ENCODE measurements around the gene CCDC28A.
"Not testable (repeated sequence)": the region's sequence is repeated elsewhere in the genome, so short reads cannot be mapped to it uniquely, and the experiment has no call there.

The CCDC28A gene

DNA sequence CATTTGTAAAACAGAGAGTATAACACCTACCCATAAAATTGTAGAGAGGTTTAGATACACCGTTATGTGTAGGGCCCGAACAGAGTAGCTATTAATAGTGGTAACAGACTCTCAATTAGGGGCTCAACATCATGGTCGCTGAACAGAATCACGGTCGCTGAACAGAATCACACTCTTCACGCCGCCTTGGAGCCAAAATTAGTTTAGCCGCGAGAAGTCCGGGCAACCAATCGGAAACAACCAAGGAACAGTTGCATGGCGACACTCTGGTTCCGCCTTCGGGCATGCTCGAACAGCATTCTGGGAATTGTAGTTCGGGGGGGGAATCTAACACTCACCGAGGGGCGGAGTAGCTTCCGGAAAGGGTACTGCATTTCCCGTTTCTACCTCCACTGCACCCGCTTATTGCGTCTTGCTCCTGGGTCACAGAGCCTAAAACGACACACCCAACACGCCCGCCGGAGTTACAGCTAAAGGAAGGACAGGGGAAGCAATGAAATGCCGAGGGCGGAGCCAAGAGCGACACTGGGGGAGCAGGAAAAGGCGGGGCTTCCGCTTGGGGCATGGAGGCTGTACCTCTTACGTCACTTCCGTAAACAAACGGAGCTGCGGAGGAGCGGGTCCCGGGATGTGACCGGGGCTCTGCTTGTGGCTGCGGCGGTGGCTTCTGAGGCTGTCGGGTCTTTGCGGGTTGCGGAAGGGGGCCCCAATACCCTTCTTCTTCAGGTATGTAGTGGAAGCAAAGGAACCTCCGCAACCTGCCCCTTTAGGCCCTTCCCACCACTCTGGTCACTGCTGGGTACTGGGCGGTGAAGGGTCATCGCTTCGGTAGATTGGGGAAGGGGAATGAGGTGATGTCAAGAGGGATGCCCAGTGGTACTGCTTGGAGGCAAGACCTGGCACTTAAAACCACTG lies at the start of gene CCDC28A:
CCDC28A (plus strand) TSS at position 593 of the 915 bp plus-strand sequence. CDS start 2,352 bp downstream, outside the sequence.
- DNase-seq = peak; percentile 92

- no peak for DNase-seq
These were observed 49.6 kb upstream of the CCDC28A start for GRCh38 chr6:138724015-138724414.

DNA sequence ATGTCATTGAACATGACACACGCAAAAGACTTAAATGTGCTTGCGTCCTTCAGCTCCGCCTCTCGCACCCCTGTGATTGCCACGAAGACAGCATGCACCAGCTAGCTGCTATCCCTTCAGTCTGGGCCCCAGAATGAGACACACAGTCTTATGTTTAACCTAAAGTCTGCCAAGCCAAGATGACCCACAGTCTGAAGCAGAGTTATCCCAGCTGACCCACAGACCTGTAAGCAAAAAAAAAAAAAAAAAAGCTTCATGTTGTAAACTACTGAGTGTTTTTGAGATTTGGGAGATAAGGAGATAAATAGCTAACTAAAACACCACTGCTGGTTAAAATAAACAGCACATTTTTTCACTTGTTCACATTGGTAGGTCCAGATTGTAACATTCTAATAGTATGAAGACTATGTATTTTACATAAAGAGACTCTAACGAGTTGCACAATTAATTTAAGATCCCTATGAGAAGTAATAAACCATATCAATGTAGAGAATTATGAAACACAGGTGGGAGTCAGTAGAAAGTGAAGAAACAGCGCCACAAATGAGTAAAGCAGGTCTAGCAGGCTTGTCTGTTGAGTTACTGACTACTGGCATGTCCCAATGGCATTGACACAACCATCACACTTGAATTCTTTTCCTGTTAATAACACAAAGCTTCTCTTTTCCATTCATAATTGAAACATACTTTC lies 47.4 kb upstream of the CCDC28A start:
- DNase-seq = no peak

GRCh38 chr6:138726757-138727097 lies 46.8 kb upstream of the CCDC28A start:
- DNase-seq = no peak

DNA sequence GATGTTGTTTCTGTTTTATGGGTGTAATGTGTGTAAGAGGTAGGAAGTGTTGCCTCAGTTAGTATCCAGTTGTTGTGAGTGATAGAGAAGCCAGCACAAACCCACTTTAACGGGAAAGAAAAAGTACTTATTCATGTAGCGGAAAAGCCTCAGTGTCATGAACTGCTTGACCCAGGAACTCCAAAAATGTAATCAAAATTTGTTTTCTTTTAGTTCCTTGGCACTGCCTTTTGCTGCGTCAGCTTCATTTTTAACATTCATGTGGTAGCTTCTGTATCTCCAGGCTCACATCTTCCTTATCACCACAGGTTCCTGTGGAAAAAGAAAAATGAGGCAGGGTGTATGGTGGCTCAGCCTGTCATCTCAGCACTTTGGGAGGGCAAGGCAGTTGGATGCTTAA lies 46.4 kb upstream of the CCDC28A start:
- DNase-seq = no peak

DNA sequence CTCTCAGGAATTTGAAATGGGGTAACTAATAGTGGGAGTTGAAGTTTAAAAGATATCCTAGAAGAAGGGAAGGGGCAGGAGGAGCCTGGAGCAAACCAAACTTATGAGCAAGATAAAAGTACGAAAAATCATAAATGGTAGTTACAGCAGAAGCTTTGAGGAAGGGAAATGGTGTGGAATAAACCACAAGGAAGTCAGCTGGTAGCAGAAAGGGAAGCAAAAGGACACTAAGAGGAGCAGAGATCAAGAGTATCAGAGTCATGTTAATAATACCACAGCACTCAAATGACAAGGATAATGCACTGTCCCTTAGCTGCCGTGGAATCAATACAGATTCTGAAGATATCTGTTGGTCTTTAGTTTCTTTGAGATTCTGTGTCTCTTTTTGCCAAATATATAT lies 44.9 kb upstream of the CCDC28A start:
- no peak for DNase-seq

GRCh38 chr6:138730037-138730436 lies 43.5 kb upstream of the CCDC28A start:
- DNase-seq = not testable (repeated sequence)

- DNase-seq = no peak
These were observed 39.0 kb upstream of the CCDC28A start for GRCh38 chr6:138734585-138734984.

DNA sequence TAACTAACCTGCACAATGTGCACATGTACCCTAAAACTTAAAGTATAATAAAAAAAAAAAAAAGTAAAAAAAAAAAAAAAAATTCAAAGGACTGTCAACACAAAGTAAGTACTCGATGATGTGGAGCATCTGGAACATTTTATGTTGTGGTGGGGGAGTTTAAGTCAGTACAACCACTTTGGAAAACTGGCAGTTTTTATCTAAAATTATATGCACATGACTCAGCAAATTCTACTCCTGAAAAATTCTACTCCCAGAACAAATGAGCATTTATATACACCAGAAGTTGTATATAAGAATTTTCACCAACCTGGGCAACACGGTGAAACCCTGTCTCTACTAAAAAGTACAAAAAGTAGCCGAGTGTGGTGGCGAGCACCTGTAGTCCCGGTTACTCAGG lies 36.9 kb upstream of the CCDC28A start:
- no peak for DNase-seq

GRCh38 chr6:138752017-138752416 lies 21.6 kb upstream of the CCDC28A start:
- no peak for DNase-seq

DNA sequence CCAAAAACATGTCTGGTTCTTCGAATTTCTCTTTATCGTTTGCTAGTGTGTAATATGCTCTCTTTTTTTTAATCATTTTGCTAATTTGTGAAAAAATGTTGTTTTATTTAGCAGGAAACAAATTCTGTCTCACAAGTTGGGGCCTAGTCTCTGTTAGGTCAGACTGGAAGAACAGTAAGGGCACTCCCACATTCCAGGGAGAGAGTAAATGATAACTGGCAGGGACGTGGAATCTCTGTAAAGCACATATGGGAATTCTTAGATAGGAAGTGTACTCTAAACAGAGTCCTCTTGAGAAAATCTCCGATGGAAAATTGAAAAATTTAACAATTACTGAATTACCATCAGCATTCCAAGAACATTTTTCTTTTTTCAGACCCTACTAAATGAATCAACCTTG lies 16.4 kb upstream of the CCDC28A start:
- no peak for DNase-seq

GRCh38 chr6:138765896-138766655 lies 7.5 kb upstream of the CCDC28A start:
- DNase-seq = no peak

GRCh38 chr6:138769102-138769676 lies 4.4 kb upstream of the CCDC28A start:
- DNase-seq = no peak

- no peak for DNase-seq
These were observed 883 bp upstream of the CCDC28A start for GRCh38 chr6:138772596-138773176.

GRCh38 chr6:138774370-138774769 lies 801 bp downstream of the CCDC28A start:
- DNase-seq = no peak

DNA sequence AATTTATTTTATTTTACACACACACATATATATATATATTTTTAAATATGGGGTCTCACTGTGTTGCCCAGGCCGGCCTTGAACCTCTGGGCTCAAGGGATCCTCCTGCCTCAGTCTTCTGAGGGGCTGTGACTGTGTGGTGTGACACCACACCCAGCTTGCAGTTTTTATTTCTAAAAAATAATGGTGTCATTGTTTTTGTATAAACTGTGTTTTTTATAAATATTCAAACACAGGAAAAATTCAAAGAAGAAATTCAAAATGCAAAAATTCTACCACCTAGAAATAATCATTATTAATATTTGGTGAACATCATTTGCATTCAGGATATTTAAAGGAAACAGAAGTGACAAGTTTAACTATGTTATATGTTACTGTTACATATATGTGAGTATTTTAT lies 3.1 kb downstream of the CCDC28A start:
- DNase-seq = no peak

GRCh38 chr6:138778331-138778730 lies 4.8 kb downstream of the CCDC28A start:
- DNase-seq = no peak

- no peak for DNase-seq
These were observed 8.7 kb downstream of the CCDC28A start for GRCh38 chr6:138782243-138782642.

- DNase-seq = no peak
These were observed 11.5 kb downstream of the CCDC28A start for GRCh38 chr6:138785079-138785478.

DNA sequence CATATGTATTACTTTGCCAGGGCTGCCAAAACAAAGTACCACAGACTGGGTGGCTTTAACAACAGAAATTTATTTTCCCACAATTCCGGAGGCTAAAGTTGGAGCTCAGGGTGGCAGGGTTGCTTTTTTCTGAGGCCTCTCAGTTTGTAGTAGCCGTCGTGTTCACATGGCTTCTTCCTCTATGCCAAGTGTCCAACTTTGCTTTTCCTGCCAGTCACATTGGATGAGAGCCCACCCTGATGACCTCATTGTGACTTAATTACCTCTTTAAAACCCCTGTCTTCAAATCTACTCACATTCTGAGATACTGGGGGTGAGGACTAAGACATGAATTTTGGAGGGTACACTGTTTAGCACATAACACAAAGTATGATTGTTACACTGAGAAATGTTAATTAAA lies 12.4 kb downstream of the CCDC28A start:
- DNase-seq = no peak

- DNase-seq = no peak
These were observed 13.6 kb downstream of the CCDC28A start for GRCh38 chr6:138787138-138787537.

DNA sequence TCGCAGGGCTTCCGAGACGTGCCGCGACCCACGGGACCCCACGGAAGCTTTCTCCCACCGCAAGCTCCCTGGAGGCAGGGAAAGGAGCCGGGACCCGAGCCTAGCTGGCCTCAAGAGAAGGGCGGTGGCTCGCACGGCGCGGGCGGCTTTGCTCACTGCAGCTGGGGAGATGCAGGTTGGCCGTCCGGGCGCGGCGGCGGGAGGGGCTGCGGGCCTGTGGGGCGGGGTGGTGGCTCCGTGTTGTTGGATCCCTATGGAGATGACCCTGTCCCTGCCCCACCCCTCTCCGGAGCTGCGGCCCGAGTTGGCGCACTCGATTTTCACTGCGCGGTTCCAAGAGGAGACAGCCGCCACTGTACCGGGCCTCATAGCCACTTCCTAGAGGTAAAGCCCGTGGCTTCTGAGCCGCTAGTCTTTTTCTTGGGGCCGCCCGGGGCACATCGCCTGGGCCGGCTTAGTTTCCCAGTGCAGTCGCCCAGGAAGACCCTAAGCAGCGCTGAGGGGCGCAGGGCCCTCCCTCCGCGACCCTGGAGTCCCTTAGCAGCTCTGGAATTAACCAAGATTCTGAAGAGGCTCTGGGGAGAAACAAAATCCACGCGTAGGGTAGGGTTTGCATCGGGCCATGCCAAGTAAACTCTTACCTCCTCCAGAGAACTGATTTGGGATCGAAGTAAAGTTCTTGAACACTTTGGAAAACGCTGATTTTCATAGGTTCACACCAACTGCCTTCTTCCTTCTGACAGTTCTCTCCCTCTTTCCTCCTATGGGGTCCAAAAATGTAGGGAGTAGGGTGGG lies 22.4 kb downstream of the CCDC28A start, which contains the start of gene ECT2L:
ECT2L (plus strand) TSS at position 279 of the 795 bp plus-strand sequence. CDS start 17,188 bp downstream, outside the sequence.
- no peak for DNase-seq
